Stimulated activated CD4-positive, alpha-beta T cell treated with anti-CD3 and anti-CD28 coated beads, Interleukin-2, amount 100 ng/mL, for 24 hours (primary cell): ENCODE data around the gene PRSS22.

Experiments used
- DNase-seq, 2 donors: peaks; one replicate each; pipeline ENCODE4 v3.0.0-alpha.2; 2020

Gene PRSS22

DNA sequence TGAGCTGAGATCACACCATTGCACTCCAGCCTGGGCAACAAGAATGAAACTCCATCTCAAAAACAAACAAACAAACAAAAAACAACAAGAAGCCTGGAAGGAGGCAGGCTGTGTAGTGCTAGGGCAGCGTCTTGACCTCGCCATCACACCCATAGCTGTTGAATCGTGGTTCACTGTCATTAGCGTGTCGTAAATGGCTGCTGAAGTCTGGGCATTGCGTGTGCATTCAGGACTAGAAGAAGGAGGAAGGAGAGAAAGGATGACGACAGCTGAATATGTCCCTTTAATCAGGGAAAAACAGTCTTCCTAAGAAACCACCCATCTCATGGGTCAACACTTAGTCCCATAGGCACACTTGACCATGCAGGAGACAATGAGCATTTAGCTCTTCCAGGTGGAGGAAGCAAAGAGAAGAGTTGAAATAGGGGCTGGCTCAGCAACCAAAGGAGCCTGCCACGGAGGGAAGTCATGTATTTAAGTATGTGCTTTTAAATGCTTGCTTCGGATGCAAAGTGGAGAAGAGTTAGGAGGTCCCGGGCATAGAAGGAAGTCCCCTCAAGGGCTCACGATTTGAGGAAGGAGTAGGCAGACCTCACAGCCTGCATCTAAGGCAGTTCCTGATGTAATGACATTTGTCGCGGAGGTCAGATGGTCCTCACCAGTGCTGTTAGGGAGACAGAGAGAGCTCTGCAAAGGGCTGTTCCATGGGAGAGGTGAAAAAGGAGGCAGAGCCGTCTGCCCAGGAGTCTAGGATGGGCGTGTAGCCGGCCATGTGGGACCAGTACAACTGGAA, 8.8 kb downstream of the PRSS22 start:
- no peak for DNase-seq

DNA sequence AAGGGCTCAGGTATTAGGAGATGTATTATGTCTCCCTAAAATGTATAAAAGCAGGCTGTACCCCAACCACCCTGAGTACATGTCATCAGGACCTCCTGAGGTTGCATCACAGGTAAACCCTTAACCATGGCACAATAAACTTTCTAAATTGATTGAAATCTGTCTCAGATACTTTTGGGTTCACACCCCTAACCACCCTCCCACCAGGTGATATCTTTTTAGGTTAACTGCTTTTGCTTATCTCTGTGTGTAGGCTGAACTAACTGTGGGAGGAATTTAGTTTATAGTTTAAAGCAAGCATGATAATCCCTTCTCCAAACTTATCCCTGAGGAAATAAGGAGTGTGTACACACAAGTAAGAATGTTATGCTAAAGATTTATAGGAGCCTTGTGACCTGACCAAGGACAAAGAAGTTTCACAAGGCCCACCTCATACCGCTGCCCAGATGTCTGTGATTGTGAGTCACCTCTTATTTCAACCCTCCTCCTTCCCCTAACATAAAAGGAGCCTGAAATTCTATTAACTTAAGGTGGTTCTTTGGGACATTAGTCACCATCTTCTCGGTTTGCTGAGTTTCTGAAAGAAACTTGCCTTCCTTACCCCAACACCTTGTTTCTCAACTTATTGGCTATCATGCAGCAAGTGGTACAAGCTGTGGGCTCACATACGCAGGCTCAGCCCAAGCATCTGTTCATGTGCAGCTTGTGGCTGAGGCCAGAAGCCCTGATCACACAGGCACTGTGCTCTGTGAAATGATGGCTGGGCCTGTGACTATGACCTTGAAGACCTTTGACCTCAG, 11.3 kb downstream of the PRSS22 start:
- DNase-seq = no peak

DNA sequence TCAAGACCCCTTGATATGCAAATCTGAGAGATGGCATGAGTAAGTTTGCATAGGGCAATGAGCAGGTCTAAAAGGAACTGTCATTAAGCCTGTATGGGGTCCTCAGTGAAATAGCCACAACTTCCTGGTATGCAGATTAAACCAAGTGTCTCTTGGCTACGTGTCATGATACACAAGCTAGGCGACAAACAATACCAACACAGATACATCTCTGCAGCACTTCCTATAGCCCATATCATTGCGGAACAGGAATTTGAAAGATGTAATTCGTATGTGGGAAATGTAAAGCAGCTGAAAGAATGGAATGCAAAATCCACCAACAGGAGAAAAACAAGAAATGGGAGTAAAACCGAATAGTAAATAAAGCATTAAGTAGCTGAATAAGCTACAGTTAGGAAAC, 12.9 kb downstream of the PRSS22 start:
- DNase-seq = no peak

DNA sequence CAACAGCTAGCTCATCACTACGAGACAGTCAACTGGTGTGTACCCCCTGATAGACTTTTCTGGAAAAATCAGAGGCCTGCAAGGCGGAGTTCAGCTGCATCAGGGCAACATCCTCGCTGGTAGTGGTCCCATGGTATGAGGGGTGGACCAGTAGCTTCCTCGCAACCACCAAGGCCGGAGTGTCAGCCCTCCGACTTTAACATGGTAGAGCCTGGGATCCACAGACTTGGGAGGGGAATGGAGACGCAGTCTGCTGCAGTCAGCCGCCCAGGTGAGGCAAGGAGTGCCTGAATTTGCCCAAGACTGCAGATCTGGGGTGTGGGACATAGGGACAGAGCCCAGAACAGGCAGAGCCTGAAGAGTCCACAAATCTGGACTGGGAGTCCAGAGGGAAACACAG, 14.4 kb downstream of the PRSS22 start:
- DNase-seq = no peak

DNA sequence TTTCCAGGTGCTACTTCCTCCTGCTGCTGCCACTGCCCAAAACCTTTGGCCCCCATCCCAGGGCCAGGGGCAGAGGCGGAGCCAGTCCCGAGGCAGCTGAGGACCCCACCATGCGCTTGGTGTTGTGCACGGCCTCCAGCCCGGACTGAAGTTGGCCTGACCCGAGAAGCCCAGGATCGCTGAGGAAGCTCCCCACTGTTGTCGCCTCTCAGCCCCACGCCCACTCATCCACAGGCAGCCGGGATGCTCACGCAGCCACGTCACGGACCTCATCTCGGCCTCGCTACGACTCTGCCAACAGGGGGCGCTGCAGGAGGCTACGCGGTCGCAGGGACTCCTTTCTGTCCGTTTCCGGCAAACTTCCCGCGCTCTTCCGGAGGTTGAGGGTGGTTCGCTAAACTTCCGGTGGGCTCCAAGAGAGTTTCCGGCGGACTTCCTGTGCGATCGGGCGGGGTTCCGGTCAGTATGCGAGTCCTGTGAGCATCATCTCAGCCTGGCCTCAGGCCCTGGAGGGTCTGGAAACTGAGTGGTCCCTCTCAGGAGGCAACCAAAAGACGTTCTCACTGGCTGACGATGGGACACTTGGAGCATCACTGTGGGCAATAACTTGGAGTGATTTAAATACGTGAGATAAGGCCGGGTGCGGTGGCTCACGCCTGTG, 15.5 kb downstream of the PRSS22 start:
- peak; percentile 86 to 91 for DNase-seq

DNA sequence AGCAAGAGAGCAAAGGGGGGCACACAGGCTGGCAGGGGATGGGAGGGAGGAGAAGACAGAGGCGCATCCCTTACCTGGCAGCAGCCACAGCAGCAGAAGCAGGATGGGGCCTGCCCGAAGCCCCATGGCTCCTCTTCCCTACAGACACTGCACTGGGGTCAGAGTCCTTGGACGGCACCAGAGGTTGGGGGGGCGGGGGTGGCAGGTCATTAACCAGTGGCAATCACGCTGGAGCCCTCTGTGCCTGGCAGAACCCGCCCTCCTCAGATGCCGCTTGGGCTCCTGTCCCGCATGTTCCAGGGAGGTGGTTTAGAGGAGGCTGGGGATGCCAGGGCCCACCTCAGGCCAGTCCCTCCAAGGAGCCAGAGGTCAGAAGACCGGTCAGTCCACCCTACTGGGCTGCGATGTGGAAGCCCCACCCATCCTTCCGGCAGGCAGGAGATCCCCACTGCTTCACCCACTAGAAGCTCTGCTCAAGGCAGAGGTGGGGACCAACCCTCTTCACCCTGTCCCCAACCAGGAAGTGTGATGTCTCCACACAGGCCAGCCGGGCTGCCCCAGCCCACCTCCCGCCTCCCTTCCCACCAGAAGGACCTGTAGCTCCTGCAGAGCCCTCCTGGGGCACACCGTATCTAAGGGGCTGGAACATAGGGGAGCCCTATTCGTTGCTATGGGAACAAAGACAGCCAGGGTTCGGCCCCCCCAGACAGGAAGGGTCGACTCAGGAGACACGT, 16.2 kb downstream of the PRSS22 start:
- no peak for DNase-seq

DNA sequence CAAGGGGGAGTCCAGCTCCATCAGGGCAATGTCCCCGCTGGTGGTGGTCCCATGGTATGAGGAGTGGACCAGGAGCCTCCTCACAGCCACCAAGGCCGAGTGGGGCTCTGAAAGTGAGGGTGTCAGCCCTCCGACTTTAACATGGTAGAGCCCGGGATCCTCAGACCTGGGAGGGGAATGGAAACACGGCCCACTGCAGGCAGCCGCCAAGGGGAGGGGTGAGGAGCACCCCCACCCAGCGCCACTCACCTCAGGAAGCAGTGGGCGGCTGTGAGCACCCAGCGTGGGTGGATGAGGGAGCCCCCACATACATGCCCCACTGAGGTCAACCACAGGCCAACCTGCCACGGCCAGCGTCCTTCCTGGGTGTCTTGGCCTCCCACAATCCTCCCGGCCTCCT, 17.1 kb downstream of the PRSS22 start:
- DNase-seq = no peak

DNA sequence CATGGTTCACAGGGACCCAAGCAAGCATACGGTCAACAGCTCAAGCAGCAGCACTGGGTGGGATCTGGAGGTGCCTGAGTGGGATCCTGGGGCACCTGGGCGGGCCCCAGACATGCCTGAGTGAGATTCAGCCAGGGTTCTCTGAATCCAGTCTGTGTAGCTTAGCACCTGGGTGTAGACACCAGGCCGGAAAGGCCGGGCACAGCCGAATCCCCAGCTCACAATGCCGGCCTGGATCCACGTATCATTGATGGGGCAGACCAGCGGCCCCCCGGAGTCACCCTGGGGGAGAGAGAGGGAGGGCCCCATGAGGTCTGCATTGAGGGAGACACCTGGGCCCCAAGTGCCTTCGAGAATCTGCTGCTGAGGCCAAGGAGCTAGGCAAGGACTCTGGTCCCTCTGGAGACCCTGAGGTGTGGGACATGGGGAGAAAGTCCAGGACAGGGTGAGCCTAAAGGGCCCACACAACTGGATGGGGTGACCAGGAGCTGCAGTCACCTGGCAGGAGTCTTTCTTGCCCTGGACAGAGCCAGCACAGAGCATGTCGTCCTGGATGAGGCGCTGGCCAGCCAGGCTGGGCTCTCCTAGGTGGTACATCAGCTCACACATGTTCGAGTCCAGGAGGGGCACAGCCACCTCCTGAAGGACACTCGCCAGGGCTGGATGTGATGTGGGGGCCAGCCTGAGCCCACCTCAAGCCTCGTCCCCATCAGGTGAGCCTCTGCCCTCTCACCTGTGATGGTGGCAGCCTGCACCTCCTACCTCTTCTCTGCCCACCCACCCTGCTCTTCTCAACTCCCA, 18.1 kb downstream of the PRSS22 start:
- no peak for DNase-seq

DNA sequence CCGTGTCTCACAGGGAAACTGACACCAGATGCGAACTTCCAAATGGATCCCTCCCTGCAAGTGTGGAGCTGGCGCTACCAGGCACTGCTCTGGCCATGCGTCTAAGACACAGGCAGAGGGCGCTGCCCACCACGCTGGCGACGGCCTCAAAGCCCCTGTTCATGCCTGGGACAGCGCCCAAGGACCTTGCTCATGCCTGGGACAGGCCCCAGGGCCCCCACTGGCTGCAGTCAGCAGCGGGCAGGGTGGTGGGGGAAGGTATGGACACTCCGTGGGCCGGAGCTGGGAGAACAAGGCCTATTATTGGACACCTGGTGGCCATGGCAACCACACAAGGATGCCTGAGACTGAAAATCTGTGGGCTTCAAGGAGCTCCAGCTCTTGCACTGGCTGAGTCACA, 19.0 kb downstream of the PRSS22 start:
- DNase-seq = peak; percentile 57 to 63

DNA sequence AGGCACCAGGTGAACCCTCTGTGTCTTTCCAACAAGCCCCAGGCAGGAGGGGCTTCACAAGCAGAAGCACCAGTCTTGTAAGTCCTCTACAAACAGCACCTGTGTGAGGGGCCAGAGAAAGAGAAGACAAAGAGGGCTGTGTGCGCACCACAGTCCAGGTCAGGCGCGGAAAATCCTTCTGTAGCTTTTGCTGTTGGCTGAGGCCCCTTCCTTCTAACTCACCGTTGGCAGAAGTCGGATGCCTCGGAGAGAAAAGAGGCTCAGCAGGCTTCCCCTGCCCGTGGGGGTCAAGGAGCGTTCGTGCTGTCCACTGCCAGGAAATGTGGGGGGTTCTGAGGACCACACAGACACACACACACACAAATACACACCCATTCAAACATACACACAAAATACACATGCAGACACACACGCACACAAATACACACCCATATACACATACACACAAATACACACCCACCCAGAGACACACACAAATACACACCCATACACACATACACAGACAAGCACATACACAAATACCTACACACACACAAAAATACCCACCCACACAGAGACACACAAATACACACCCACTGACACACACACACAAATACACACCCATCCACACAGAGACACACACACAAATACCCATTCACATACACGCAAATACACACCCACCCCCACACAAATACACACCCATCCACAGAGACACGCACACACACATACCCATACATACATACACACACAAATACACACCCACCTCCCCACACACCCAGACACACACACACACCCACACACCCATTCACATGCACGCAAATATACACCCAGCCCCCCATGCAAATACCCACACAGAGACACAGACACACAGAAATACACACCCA, 21.1 kb downstream of the PRSS22 start:
- DNase-seq = no peak

DNA sequence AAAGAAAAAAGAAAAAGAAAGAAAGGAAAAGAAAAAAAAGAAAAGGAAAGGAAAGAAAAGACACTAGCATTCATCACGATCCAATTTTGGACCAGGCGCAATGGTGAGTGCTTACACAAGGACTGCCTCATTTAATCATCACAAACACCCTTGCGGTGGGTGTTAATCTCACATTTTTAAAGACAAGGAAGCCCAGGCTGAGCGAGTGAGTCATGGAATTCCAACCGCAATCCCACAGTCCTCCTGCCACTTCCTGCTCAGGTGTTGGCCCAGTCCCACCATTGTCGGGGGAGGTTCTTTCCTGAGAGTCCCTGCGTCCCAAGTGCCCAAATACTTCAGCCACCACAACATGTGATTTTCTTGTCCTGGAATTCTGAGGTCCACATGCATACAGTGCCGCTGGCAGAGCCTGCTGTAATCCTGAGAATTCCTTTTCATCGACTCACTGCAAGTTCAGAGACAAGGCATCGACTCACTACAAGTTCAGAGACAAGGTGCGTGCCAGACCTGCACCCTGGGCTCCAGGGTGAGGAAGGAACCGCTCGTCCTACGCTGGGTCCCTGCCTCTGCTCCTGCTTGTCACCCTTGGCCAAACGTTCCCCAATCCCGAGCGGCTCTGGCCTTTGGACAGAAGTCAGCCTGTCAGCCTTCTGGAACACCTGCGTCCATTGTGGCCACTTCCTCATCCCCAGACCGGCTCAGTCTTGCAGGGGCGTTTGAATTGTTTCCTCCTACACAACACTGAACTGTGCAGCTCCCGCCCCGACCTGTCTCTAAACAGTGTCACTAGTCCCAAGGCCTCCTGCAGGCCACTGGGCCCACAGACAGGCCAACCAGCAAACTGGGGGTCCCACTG, 22.1 kb downstream of the PRSS22 start:
- DNase-seq = no peak

DNA sequence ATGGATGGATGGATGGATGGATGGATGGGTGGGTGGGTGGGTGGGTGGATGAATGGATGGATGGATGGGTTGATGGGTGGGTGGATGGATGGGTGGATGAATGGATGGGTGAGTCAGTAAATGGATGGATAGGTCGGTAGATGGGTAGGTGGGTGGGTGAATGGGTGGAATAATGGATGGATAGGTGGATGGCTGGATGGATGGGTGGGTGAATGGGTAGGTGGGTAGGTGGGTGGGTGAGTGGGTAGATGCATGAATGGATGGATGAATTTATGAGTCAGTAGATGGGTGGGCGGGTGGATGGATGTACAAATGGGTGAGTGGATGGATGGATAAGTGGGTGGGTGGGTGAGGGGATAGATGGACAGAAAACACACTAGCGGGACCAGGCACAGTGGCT, 23.0 kb downstream of the PRSS22 start:
- DNase-seq = no peak

DNA sequence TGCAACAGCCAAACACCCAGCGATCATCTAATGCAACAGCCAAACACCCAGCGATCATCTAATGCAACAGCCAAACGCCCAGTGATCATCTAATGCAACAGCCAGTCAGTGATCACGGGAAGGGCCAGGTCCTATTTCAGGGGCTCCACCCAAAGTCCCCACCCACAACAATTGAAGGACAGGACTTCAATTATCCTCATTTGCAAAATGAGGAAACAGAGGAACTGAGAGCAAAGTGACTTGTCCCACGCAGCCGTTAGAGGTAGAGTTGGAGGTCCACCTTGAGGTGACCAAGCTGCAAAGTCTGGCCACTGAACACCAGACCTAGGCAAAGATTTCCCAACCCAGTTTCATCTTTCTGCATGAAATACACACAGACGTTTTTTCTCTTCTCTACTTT, 24.2 kb downstream of the PRSS22 start:
- DNase-seq = no peak

DNA sequence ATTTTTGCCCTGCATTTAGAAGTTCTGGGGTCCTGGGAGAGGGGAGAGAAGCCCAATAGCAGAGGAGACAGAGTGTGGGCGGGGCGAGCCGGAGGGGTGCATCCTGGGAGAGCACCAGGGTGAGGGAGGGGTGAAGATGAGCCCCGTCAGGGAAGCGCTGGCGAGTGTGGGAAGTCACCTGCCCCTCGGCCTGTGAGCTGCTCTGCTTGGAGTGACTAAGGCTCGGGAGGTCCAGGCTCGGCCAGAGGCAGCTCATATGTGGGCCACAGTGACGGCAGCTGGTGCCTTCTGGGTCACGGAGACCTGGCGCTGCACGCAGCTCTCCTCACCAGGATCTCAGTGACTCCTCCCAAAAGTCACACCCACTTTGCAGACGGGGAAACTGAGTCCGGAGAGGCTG, 26.8 kb downstream of the PRSS22 start:
- no peak for DNase-seq

DNA sequence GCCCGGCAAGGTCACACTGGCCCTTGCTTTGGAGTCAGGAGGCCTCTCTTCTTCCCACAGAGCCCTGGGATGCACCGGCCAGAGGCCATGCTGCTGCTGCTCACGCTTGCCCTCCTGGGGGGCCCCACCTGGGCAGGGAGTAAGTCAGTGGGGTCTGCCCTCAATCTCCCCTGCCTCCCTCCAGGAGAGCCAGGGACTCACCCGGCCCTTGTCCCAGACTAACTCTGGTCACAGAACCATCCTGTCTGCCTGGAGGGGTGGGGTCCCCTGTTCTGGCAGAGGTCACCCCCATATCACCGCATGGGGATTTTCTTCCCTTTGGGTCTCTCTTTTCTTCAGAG, 27.6 kb downstream of the PRSS22 start:
- DNase-seq = no peak

DNA sequence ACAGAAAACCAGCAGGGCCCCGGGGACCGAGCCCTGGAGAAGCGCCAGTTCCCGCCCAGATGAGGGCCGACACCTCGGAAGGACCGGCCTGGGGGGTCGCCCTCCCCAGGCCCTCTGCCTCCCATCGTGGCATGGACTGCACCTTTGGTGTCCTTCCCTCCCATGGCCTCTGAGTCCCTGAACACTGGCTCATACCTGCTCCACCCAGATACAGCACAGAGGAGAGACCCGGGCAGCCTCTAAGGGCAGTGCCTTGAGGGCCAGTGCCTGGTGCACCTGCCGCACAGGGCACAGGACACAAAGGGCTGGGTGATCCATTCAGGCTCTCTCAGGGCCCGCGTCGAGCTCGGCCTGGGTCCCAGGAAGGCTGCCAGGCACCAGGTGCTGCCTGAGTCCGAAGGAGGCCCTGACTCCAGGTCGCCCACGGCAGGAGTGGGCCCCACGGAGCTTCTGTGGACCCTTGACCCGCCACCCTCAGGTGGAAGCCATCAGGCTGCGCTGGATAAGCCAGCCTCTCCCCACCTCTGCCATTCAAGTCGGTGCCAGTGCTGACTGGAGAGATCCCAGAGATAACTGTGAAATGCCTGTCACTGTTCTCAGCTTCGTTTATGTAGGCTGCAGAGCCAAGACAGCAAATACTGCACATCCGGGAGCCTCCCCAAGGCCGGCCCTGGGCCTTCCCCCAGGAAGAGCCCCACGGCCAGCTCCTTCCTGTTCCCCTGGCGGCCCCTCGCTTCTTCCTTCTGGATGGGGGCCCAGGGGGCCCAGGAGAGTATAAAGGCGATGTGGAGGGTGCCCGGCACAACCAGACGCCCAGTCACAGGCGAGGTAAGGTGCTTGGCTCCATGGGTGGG, 28.2 kb downstream of the PRSS22 start, which contains the start of gene ZG16B:
Gene ZG16B (plus strand): TSS at position 803 of the 854 bp plus-strand sequence. CDS start 139 bp downstream, outside the sequence.
- DNase-seq = no peak

DNA sequence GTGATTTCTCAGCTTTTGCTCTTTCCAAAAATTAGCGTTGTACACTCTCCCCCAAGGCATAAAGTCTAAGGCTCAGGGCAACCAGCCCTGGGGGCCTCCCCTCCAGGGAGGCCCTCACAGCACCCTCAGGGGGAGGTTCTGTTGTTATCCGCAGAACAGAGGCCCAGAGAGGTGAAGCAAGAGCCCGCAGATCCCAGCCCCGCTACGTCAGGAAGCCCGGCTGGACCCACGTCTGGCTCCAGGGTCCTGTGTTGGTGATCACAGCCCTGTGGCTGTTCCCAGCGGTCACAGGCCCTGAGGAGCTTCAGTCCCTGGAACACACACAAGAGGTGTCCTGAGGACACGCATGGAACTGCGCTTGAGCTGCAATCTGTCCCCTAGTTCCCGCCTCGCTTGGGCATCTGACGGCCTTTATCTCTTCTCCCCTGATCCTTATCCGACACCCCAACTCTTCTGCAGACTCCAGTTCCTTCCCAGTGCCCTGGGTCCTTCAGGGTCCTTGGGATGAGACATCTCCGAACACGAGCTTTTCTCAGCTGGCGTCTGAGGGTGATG, 29.0 kb downstream of the PRSS22 start:
- DNase-seq = no peak

DNA sequence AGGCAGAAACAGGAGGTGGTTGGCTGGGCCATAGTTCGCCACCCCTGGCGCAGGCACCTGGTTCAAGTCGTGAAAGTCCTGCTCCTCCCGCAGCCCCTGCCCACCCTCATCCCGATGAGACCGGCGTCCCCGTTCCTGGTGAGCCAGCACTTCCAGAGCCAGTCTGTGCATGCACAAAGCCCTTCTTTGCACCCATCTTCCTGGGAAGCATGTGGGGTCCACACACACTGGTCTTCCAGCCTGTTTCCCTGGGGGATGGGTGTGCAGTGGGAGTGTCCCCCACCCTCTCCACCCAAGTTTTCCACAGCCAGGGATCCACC, 29.5 kb downstream of the PRSS22 start:
- DNase-seq = no peak
